ENCODE data around the gene TOMM20L. TPM values are rescaled to one million over a fixed set of nuclear protein-coding genes. Genes with fewer than 3 reads are reported as not detected.

Gene TOMM20L
- total and polyA plus RNA-seq, 9 of the 15 experiments (the other 6 are each of a cell fraction or from before 2014, with no cell fraction given), result not detected

DNA sequence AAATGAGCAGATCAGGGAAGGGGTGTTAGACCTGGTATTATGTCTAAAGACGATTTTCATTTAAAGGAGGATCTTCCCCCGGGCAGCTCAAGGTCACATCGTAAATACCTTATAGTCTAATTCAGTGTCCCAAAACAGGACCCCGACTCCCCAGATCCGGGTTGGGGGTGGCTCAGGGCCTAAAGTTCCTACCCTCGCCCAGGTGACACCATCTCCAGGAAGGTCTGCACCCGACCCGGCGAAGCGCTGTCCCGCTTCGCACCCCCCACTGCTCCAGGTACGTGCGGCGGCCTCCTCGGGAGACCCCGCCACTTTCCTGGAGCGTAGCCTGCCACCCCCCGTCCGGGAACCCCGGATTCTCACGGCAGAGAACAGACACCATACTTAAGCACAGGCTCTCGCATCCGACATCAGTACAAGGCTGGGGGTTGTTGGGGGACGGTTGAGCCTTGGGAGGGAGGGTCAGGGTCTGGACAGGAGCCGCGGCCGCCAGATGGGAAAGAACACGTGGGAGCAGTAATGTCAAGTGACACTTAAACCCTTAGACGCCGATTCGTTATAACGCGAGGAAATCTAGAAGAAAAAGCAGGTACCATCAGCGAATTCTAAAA, 31.0 kb downstream of the TOMM20L start (continued):
- peak; percentile 76; the same call in 1 of the 2 replicates for TF ChIP-seq POLR2G (IDR thresholded peaks at IDR 0.05; ENCODE audit: low read depth, low read length)
- peak in 1 of 2 experiments; percentile 95; a peak in 2 of 4 replicates for TF ChIP-seq HDAC1 (IDR thresholded peaks at IDR 0.05)
- TF ChIP-seq SAP30 (IDR thresholded peaks at IDR 0.05; ENCODE audit: borderline replicate concordance, insufficient read depth, low read depth, low read length, poor library complexity, severe bottlenecking), result peak; percentile 89
- TF ChIP-seq E2F6 (IDR thresholded peaks at IDR 0.05; ENCODE audit: borderline replicate concordance in 1 of 2, extremely low read depth in 1 of 2, insufficient read depth in 1 of 2, insufficient read length in 1 of 2, low read depth in 1 of 2, low read length in 1 of 2, poor library complexity in 1 of 2, severe bottlenecking in 1 of 2), result peak; percentile 39 to 54
- TF ChIP-seq ZFX (CRISPR knock-in tag; IDR thresholded peaks at IDR 0.05), result peak; percentile 50
- TF ChIP-seq MXD1 (CRISPR knock-in tag; IDR thresholded peaks at IDR 0.05; ENCODE audit: borderline replicate concordance, poor library complexity, severe bottlenecking), result peak; percentile 91
- TF ChIP-seq ZNF609 (CRISPR knock-in tag; IDR thresholded peaks at IDR 0.05; ENCODE audit: borderline replicate concordance), result no peak
- no peak for TF ChIP-seq RBM15 (IDR thresholded peaks at IDR 0.05; ENCODE audit: insufficient read depth, low read length)
- 0 out of 2 replicates have a peak, but pooled peaks have one; percentile 26 for TF ChIP-seq VEZF1 (CRISPR knock-in tag; IDR thresholded peaks at IDR 0.05)
- peak; percentile 65; the same call in 1 of the 2 replicates for TF ChIP-seq RAD51 (IDR thresholded peaks at IDR 0.05; ENCODE audit: borderline replicate concordance, low read depth)
- TF ChIP-seq, protein P1, sequence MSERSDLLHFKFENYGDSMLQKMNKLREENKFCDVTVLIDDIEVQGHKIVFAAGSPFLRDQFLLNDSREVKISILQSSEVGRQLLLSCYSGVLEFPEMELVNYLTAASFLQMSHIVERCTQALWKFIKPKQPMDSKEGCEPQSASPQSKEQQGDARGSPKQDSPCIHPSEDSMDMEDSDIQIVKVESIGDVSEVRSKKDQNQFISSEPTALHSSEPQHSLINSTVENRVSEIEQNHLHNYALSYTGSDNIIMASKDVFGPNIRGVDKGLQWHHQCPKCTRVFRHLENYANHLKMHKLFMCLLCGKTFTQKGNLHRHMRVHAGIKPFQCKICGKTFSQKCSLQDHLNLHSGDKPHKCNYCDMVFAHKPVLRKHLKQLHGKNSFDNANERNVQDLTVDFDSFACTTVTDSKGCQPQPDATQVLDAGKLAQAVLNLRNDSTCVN (CRISPR knock-in tag; IDR thresholded peaks at IDR 0.05), result no peak
- peak; percentile 75 for TF ChIP-seq RBBP5 (IDR thresholded peaks at IDR 0.05; ENCODE audit: borderline replicate concordance, insufficient read depth, low read length, poor library complexity, severe bottlenecking)
- TF ChIP-seq ESRRA (IDR thresholded peaks at IDR 0.05; ENCODE audit: borderline replicate concordance, low read depth), result peak; percentile 38
- 0 out of 2 replicates have a peak, but pooled peaks have one; percentile 30 for TF ChIP-seq ZNF175 (CRISPR knock-in tag; IDR thresholded peaks at IDR 0.05; ENCODE audit: low read depth)
